T-helper 1 cell treated with Interleukin-12 subunit alpha and Interleukin-12 subunit beta and Interleukin-4 antibody, amounts not matched to agents 30 ng/mL and 1 ng/mL, for 36 hours (primary cell): ENCODE data around the gene ARID3B. TPM values are rescaled to one million over a fixed set of nuclear protein-coding genes. Genes with fewer than 3 reads are reported as not detected.
"Not testable (repeated sequence)": the region's sequence is repeated elsewhere in the genome, so short reads cannot be mapped to it uniquely, and the experiment has no call there.

ENCODE experiments used
- intact Hi-C: fragments of 100-400 bp; cut with micrococcal nuclease; formaldehyde crosslinking; loops from one replicate; pipeline ENCODE4 v1.15.1; 2024
- total RNA-seq: library from RNA; stranded (reverse); gene quantifications from 2 replicates; pipeline ENCODE4 v1.2.3, GENCODE V29; 2022

ARID3B gene, protein sequence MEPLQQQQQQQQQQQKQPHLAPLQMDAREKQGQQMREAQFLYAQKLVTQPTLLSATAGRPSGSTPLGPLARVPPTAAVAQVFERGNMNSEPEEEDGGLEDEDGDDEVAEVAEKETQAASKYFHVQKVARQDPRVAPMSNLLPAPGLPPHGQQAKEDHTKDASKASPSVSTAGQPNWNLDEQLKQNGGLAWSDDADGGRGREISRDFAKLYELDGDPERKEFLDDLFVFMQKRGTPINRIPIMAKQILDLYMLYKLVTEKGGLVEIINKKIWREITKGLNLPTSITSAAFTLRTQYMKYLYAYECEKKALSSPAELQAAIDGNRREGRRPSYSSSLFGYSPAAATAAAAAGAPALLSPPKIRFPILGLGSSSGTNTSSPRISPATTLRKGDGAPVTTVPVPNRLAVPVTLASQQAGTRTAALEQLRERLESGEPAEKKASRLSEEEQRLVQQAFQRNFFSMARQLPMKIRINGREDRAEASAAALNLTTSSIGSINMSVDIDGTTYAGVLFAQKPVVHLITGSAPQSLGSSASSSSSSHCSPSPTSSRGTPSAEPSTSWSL
- 46.7 and 47.2 TPM in 2 replicates for total RNA-seq

DNA sequence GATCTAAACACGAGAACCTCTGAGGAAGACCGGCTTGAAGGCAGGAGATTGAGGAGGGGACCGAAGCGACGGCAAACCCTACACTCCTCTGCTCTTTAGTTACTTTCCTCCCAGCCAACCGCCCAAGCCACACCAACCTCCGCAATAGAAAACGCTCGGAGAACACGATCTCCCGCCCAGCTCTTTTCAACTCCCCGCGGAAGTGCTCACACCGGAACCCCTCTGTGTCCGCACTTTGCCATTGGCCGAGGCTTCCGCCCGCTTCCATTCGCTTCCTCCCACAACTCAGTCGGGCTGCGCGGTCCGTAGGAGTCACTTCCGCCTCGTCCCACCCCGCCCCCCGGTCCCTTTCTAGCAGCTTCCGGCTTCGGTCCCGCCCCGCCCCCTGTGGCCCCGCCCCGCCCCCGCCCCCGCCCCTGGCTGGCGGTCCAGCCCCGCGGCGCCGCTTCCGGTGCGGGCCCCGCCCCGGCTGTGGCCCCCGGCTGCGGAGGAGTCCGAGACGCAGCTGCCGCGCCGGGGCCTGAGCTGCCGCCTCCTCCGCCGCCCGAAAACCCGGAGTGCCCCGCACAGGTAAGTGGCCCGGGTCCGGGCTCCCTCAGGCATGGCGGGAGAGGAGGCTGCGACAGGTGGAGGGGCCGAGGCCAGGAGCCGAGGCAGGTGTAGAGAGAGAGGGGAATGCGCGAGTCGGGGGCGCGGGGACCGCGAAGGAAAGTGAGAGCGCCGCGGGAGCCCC lies at the start of gene ARID3B:
TSS of gene ARID3B (plus strand) at position 460 of the 733 bp plus-strand sequence. CDS start 2,717 bp downstream, outside the sequence.
- intact Hi-C loops = loop anchor here (1.0 to 5.0 kb wide), 12 partner anchors 51 to 1101 kb away; partner anchors contain the start of genes CLK3, EDC3, IMP3 and MAN2C1

DNA sequence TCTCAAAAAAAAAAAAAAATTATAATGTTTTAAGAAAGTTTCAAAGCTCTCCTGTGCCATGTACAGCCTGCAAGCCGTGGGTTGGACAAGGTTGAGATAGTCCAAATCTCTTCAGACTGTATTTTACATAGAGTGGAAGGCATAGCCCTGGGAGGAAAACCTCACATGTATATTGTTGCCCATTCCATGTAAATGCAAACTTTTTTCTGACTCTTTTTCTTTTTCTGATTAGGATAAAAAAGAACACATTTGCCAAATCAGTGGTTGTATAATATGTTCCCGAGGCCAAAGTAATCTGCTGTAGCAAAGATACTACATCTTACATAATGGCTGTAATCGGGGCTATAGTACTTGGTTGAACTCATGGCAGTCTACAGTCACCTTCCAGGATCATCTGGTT lies 44.4 kb upstream of the ARID3B start:
- intact Hi-C loops = no loop called here

- intact Hi-C loops = no loop called here
Observed at GRCh38 chr15:74497584-74497983, 43.4 kb upstream of the ARID3B start.

DNA sequence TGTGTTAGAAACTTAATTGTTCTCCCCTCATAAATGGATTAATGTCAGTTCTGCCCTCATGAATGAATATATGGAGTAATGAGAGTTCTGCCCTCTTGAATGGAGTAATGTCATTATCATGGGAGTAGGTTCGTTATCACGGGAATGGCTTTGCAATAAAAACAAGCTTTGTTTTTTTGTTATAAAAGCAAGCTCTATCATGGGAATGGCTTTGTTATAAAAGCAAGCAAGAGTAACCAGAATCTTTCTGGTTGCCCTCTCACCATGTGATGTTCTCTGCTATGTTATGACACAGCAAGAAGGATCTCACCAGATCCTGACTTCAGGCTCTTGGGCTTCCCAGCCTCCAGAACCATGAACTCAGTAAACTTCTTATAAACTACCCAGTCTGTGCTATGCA lies 41.7 kb upstream of the ARID3B start:
- intact Hi-C loops = no loop called here

- intact Hi-C loops = no loop called here
Observed at GRCh38 chr15:74500401-74500800, 40.6 kb upstream of the ARID3B start.

DNA sequence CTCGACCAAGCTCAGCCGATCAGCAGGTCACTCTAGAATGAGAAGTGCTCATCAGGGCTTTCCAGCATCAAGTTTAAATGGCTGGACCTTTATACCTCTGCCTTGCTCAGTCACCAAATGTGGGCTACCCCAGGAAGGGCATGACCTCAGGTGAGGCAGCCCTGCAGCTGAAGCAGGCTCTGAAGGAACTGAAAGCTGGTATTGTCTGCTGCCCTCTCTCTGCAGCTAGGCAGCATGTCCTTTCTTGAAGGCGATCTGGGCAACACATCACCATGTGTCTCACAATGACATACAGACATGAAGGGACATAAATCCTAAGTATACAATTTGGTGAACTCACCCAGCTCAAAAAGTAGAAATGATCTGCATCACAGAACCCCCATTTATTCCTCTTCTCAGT lies 38.7 kb upstream of the ARID3B start:
- intact Hi-C loops = no loop called here

DNA sequence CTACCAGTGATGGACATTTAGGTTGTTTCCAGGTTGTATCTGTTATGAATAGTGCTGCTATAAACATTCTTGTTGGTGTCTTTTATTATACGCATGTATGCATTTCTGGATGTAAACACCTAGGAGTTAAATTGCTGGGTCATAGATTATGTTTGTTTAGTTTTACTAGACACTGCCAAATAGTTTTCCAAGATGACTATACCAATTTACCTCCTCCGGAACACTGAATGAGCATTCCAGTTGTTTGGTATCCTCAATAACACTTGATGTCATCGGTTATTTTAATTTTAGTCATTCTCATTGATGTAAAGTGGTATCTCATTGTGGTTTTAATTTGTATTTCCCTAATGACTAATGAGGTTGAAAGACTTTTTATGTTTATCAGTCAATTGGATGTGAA lies 36.6 kb upstream of the ARID3B start:
- intact Hi-C loops = no loop called here

- intact Hi-C loops = no loop called here
Observed at GRCh38 chr15:74504836-74505235, 36.2 kb upstream of the ARID3B start.

GRCh38 chr15:74505837-74506514 lies 35.0 kb upstream of the ARID3B start:
- intact Hi-C loops = no loop called here

DNA sequence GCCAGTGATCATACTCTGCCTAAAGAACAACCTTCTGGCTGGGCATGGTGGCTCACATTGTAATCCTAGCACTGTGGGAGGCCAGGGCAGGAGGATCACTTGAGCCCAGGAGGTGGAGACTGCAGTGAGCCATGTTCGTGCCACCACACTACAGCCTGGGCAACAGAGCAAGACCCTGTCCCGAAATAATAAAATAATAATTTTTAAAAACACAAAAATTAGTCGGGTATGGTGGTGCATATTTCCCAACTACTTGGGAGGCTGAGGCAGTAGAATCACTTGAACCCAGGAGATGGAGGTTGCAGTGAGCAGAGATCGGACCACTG lies 34.5 kb upstream of the ARID3B start:
- intact Hi-C loops = no loop called here

GRCh38 chr15:74511583-74511982 lies 29.4 kb upstream of the ARID3B start:
- intact Hi-C loops = no loop called here

- intact Hi-C loops = not testable (repeated sequence)
Observed at GRCh38 chr15:74514059-74514458, 27.0 kb upstream of the ARID3B start.

GRCh38 chr15:74517096-74517495 lies 23.9 kb upstream of the ARID3B start:
- intact Hi-C loops = no loop called here

GRCh38 chr15:74519311-74519710 lies 21.7 kb upstream of the ARID3B start:
- intact Hi-C loops = no loop called here

GRCh38 chr15:74520407-74520806 lies 20.6 kb upstream of the ARID3B start:
- intact Hi-C loops = no loop called here

DNA sequence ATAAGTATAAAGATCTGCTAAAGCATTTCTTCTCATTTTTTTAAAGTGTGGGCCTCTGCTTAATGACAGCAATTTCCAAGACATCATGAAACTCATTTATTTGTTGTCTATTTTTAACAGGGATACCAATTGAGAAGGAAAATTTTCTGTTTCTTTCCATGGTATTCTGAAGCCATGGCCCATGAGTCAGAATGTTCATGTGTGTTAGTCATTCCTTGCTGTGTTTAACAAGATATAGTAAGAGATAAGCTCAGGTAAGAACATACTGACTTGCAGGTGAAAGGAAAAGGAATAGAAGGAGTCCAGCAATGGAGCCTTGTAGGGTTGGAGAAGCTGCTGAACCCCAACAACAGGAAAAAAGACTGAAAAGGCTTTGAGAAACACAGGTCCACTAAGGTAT lies 17.0 kb upstream of the ARID3B start:
- intact Hi-C loops = no loop called here

GRCh38 chr15:74525309-74525708 lies 15.7 kb upstream of the ARID3B start:
- intact Hi-C loops = no loop called here

GRCh38 chr15:74525945-74526344 lies 15.1 kb upstream of the ARID3B start:
- intact Hi-C loops = no loop called here

DNA sequence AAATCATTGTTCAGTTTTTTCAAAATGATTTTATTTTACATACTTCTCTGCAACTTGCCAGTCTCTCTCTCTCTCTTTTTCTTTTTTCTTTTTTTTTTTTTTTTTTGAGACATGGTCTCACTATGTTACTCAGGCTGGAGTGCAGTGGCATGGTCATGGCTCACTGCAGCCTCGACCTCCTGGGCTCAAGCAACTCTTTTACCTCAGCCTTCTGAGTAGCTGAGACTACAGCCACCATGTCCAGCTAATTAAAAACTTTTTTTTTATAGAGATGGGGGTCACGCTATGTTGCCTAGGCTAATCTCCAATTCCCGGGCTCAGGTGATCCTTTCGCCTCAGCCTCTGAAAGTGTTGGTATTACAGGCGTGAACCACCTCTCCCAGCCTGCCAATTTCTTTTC lies 12.1 kb upstream of the ARID3B start:
- intact Hi-C loops = no loop called here

- intact Hi-C loops = no loop called here
Observed at GRCh38 chr15:74529921-74530320, 11.1 kb upstream of the ARID3B start.

DNA sequence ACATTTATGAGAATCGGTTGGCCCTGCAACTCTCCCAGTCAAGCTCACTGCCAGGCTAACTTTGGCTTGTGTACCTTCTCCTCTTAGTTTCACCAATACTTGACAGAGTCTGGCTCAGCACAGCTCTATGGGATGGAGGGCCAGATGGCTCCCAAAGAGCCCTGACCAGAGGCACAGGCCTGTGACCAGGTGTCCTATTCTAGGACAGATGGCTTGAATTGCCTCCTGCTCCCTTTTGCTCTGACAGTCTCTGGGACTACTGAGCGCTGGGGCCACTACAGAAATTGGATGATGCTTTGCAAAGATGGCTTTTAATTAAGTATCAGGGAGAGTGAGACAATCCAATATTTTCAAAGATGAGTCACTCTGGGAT lies 10.3 kb upstream of the ARID3B start:
- intact Hi-C loops = no loop called here
